Fibroblast of the aortic adventitia (primary cell): ENCODE data around the gene BBS9. TPM values are rescaled to one million over a fixed set of nuclear protein-coding genes. Genes with fewer than 3 reads are reported as not detected.

Experiments
- DNase-seq: peaks from one replicate; pipeline ENCODE4 v3.0.0-alpha.2; 2010; ENCODE audit warnings: low read depth
- H3K4me3 ChIP-seq: 2 replicates; pipeline ENCODE4 v1.5.1; 2011; ENCODE audit warnings: low read depth, mild to moderate bottlenecking, control low read depth, low read length, moderate library complexity
- total RNA-seq: library from RNA; depleted of rRNA; stranded (reverse); fragments of >200 nt; gene quantifications from 2 replicates; pipeline ENCODE4 v1.2.3, GENCODE V29; 2012; ENCODE audit warnings: low replicate concordance
- TF ChIP-seq, protein P1 (sequence below): IDR thresholded peaks from 2 replicates; pipeline ENCODE4 v1.5.1; 2011; ENCODE audit warnings: mild to moderate bottlenecking, low read length, control low read depth, inconsistent platforms; ENCODE audit not compliant: insufficient read depth

Gene BBS9
- total RNA-seq, 1 donor: 26.8 TPM

DNA sequence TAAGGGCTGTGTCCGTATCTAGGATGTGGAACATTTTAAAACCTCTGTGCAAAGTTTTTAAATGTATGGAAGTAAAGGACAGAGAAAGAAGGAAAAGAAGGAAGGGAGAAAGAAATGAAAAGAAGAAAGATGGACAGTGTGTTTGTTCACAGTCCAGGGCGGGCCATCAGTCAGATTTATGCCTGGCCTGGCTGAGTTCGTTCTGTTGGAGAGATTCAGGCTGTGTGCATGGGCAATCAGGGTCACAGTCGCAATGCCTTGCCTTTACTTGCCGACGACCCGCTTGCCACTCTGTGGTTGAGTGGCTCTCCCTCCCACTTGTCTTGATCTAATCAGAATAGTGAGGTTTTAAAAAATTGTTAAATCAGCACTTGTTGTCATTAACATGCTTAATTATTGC is 406.6 kb downstream of the BBS9 start:
- TF ChIP-seq, protein P1, sequence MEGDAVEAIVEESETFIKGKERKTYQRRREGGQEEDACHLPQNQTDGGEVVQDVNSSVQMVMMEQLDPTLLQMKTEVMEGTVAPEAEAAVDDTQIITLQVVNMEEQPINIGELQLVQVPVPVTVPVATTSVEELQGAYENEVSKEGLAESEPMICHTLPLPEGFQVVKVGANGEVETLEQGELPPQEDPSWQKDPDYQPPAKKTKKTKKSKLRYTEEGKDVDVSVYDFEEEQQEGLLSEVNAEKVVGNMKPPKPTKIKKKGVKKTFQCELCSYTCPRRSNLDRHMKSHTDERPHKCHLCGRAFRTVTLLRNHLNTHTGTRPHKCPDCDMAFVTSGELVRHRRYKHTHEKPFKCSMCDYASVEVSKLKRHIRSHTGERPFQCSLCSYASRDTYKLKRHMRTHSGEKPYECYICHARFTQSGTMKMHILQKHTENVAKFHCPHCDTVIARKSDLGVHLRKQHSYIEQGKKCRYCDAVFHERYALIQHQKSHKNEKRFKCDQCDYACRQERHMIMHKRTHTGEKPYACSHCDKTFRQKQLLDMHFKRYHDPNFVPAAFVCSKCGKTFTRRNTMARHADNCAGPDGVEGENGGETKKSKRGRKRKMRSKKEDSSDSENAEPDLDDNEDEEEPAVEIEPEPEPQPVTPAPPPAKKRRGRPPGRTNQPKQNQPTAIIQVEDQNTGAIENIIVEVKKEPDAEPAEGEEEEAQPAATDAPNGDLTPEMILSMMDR: no peak
- no peak overlapping the region for H3K4me3 ChIP-seq
- DNase-seq: no peak

GRCh38 chr7:33536398-33537103 is 407.2 kb downstream of the BBS9 start:
- no peak overlapping the region for H3K4me3 ChIP-seq
- no peak for DNase-seq
- TF ChIP-seq, protein P1: no peak

DNA sequence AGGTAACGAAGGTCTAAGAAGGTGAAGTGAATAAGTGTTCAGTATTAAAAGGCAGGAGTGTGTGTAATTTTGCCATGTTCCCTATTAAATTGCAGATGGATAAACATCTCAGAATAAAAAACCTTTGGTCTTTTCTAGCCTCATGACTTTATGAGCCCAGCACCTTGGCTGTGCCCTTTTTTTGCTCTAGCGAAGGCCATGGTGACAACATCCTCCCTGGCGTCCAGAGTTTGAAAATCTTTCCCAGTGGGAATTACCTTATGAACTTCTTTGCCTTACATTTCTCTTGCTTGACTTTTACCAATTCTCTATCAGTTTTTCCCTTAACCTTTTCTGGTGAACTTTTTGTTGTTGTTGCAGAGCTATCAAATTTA is 407.7 kb downstream of the BBS9 start:
- no peak overlapping the region for H3K4me3 ChIP-seq
- TF ChIP-seq, protein P1: no peak
- DNase-seq: no peak

DNA sequence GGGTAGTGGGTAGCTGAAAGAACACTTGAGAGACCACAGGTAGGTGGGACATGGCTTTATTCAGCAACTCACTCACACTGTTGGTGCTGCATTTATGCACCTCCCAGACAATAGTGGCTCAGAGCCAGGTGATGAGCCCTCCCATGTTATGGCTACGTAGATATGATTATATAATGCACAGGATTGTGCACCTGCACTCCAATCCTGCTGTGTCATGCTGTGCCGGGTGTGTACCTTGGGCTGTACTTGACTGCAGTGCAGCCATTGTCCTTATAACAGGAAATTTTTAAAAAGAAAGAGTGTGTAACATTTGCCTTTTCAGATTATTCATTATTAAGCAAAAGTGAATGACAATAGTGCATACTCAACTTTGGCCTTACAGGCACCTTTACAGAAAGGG is 409.8 kb downstream of the BBS9 start:
- TF ChIP-seq, protein P1: no peak
- no peak for DNase-seq
- no peak overlapping the region for H3K4me3 ChIP-seq

GRCh38 chr7:33539659-33540400 is 410.5 kb downstream of the BBS9 start:
- H3K4me3 ChIP-seq: no peak overlapping the region
- no peak for DNase-seq
- TF ChIP-seq, protein P1: no peak

GRCh38 chr7:33547880-33548279 is 418.5 kb downstream of the BBS9 start:
- TF ChIP-seq, protein P1: no peak
- no peak for DNase-seq
- H3K4me3 ChIP-seq: no peak overlapping the region

GRCh38 chr7:33550363-33550762 is 421.0 kb downstream of the BBS9 start:
- TF ChIP-seq, protein P1: no peak
- DNase-seq: peak; percentile 24
- H3K4me3 ChIP-seq: no peak overlapping the region
